ENCODE measurements around the gene NDUFA5. TPM values are rescaled to one million over a fixed set of nuclear protein-coding genes. Genes with fewer than 3 reads are reported as not detected.
"Not testable (repeated sequence)": the region's sequence is repeated elsewhere in the genome, so short reads cannot be mapped to it uniquely, and the experiment has no call there.

Gene NDUFA5
- polyA plus RNA-seq, 2 donors = 43.6 to 94.0 TPM

- no peaks in the 10 kb centered on the region for H3K9me3 ChIP-seq (ENCODE audit: control insufficient read depth in 2 of 2, insufficient read depth in 1 of 2, low read depth in 1 of 2, low read length in 1 of 2)
- no peaks in the 10 kb centered on the region for H3K36me3 ChIP-seq (ENCODE audit: control insufficient read depth in 2 of 2, insufficient read depth in 2 of 2, low read length in 1 of 2)
- no peak overlapping the region for H3K27ac ChIP-seq (ENCODE audit: low read depth in 2 of 2, low read length in 1 of 2)
- H3K27me3 ChIP-seq (ENCODE audit: control insufficient read depth in 1 of 2, insufficient read depth in 2 of 2, low read length in 2 of 2) = no peaks in the 10 kb centered on the region
- no peaks in the 10 kb centered on the region for H3K4me1 ChIP-seq (ENCODE audit: control insufficient read depth in 2 of 2, insufficient read depth in 2 of 2, low read length in 1 of 2)
- H3K4me3 ChIP-seq (ENCODE audit: low read depth in 1 of 2, low read length in 2 of 2) = no peak overlapping the region
- WGBS, 2 donors = 51 to 56% methylated on average over 7 of the region's 7 CpGs
These were observed 19.4 kb downstream of the NDUFA5 start for GRCh38 chr7:123538189-123538714.

- no peak overlapping the region for H3K4me3 ChIP-seq (ENCODE audit: low read depth in 1 of 2, low read length in 2 of 2)
- H3K4me1 ChIP-seq (ENCODE audit: control insufficient read depth in 2 of 2, insufficient read depth in 2 of 2, low read length in 1 of 2) = no peaks in the 10 kb centered on the region
- no peak overlapping the region for H3K27ac ChIP-seq (ENCODE audit: low read depth in 2 of 2, low read length in 1 of 2)
- no peaks in the 10 kb centered on the region for H3K9me3 ChIP-seq (ENCODE audit: control insufficient read depth in 2 of 2, insufficient read depth in 1 of 2, low read depth in 1 of 2, low read length in 1 of 2)
- H3K36me3 ChIP-seq (ENCODE audit: control insufficient read depth in 2 of 2, insufficient read depth in 2 of 2, low read length in 1 of 2) = no peaks in the 10 kb centered on the region
- 19 to 28% methylated on average over 3 of the region's 3 CpGs for WGBS, 2 donors
- H3K27me3 ChIP-seq (ENCODE audit: control insufficient read depth in 1 of 2, insufficient read depth in 2 of 2, low read length in 2 of 2) = no peaks in the 10 kb centered on the region
These were observed 20.5 kb downstream of the NDUFA5 start for GRCh38 chr7:123537026-123537642.

GRCh38 chr7:123535517-123535916 lies 22.1 kb downstream of the NDUFA5 start:
- Histone ChIP-seq H3K4me3 (ENCODE audit: low read depth in 1 of 2, low read length in 2 of 2) (peak overlapping the region in 1 of 2 donors; percentile 58), H3K4me1 (ENCODE audit: control insufficient read depth in 2 of 2, insufficient read depth in 2 of 2, low read length in 1 of 2) (no peaks in the 10 kb centered on the region), H3K27ac (ENCODE audit: low read depth in 2 of 2, low read length in 1 of 2) (no peak overlapping the region), H3K36me3 (ENCODE audit: control insufficient read depth in 2 of 2, insufficient read depth in 2 of 2, low read length in 1 of 2) (no peaks in the 10 kb centered on the region), H3K9me3 (ENCODE audit: control insufficient read depth in 2 of 2, insufficient read depth in 1 of 2, low read depth in 1 of 2, low read length in 1 of 2) (no peaks in the 10 kb centered on the region), H3K27me3 (ENCODE audit: control insufficient read depth in 1 of 2, insufficient read depth in 2 of 2, low read length in 2 of 2) (no peaks in the 10 kb centered on the region)
- WGBS, 2 donors = 90 to 92% methylated on average over 12 of the region's 12 CpGs

GRCh38 chr7:123534383-123535260 lies 23.0 kb downstream of the NDUFA5 start, which contains the start of gene IQUB:
IQUB (minus strand) TSS chr7:123534595; CDS start chr7:123512340, 22,255 bp downstream.
- peak within 1 kb of the TSS; percentile 90 to 93 for H3K27ac ChIP-seq (ENCODE audit: low read depth in 2 of 2, low read length in 1 of 2)
- H3K4me1 ChIP-seq (ENCODE audit: control insufficient read depth in 2 of 2, insufficient read depth in 2 of 2, low read length in 1 of 2) = no peaks in the 10 kb centered on the region
- WGBS, 2 donors = 1 to 2% methylated on average over 53 to 54 of the region's 54 CpGs
- no peaks in the 10 kb centered on the region for H3K27me3 ChIP-seq (ENCODE audit: control insufficient read depth in 1 of 2, insufficient read depth in 2 of 2, low read length in 2 of 2)
- H3K4me3 ChIP-seq (ENCODE audit: low read depth in 1 of 2, low read length in 2 of 2) = peak within 1 kb of the TSS; percentile 65 to 66
- H3K9me3 ChIP-seq (ENCODE audit: control insufficient read depth in 2 of 2, insufficient read depth in 1 of 2, low read depth in 1 of 2, low read length in 1 of 2) = no peaks in the 10 kb centered on the region
- no peaks in the 10 kb centered on the region for H3K36me3 ChIP-seq (ENCODE audit: control insufficient read depth in 2 of 2, insufficient read depth in 2 of 2, low read length in 1 of 2)

- 3 to 5% methylated on average over 9 of the region's 9 CpGs for WGBS, 2 donors
- peak overlapping the region in 1 of 2 donors; percentile 36 for H3K27ac ChIP-seq (ENCODE audit: low read depth in 2 of 2, low read length in 1 of 2)
- no peaks in the 10 kb centered on the region for H3K36me3 ChIP-seq (ENCODE audit: control insufficient read depth in 2 of 2, insufficient read depth in 2 of 2, low read length in 1 of 2)
- H3K4me3 ChIP-seq (ENCODE audit: low read depth in 1 of 2, low read length in 2 of 2) = peak overlapping the region; percentile 46 to 65
- no peaks in the 10 kb centered on the region for H3K4me1 ChIP-seq (ENCODE audit: control insufficient read depth in 2 of 2, insufficient read depth in 2 of 2, low read length in 1 of 2)
- no peaks in the 10 kb centered on the region for H3K27me3 ChIP-seq (ENCODE audit: control insufficient read depth in 1 of 2, insufficient read depth in 2 of 2, low read length in 2 of 2)
- no peaks in the 10 kb centered on the region for H3K9me3 ChIP-seq (ENCODE audit: control insufficient read depth in 2 of 2, insufficient read depth in 1 of 2, low read depth in 1 of 2, low read length in 1 of 2)
These were observed 23.7 kb downstream of the NDUFA5 start for GRCh38 chr7:123533929-123534382.

- H3K27ac ChIP-seq (ENCODE audit: low read depth in 2 of 2, low read length in 1 of 2) = no peak overlapping the region
These were observed 24.1 kb downstream of the NDUFA5 start for GRCh38 chr7:123533553-123533917.

GRCh38 chr7:123532788-123533552 lies 24.6 kb downstream of the NDUFA5 start:
- WGBS, 2 donors = 5 to 7% methylated on average over 7 to 33 of the region's 33 CpGs
- not testable (repeated sequence) for H3K27ac ChIP-seq (ENCODE audit: low read depth in 2 of 2, low read length in 1 of 2); H3K4me1 ChIP-seq (ENCODE audit: control insufficient read depth in 2 of 2, insufficient read depth in 2 of 2, low read length in 1 of 2); H3K27me3 ChIP-seq (ENCODE audit: control insufficient read depth in 1 of 2, insufficient read depth in 2 of 2, low read length in 2 of 2); H3K9me3 ChIP-seq (ENCODE audit: control insufficient read depth in 2 of 2, insufficient read depth in 1 of 2, low read depth in 1 of 2, low read length in 1 of 2); H3K36me3 ChIP-seq (ENCODE audit: control insufficient read depth in 2 of 2, insufficient read depth in 2 of 2, low read length in 1 of 2)
- peak overlapping the region; percentile 34 to 42 for H3K4me3 ChIP-seq (ENCODE audit: low read depth in 1 of 2, low read length in 2 of 2)

More at GRCh38 chr7:123533553-123533917, 24.1 kb downstream of the NDUFA5 start:
- Histone ChIP-seq H3K9me3 (ENCODE audit: control insufficient read depth in 2 of 2, insufficient read depth in 1 of 2, low read depth in 1 of 2, low read length in 1 of 2) (no peaks in the 10 kb centered on the region), H3K4me3 (ENCODE audit: low read depth in 1 of 2, low read length in 2 of 2) (no peak overlapping the region), H3K4me1 (ENCODE audit: control insufficient read depth in 2 of 2, insufficient read depth in 2 of 2, low read length in 1 of 2) (no peaks in the 10 kb centered on the region), H3K36me3 (ENCODE audit: control insufficient read depth in 2 of 2, insufficient read depth in 2 of 2, low read length in 1 of 2) (no peaks in the 10 kb centered on the region), H3K27me3 (ENCODE audit: control insufficient read depth in 1 of 2, insufficient read depth in 2 of 2, low read length in 2 of 2) (no peaks in the 10 kb centered on the region)
- 73 to 83% methylated on average over 3 of the region's 3 CpGs for WGBS, 2 donors

- H3K27me3 ChIP-seq (ENCODE audit: control insufficient read depth in 1 of 2, insufficient read depth in 2 of 2, low read length in 2 of 2); H3K27ac ChIP-seq (ENCODE audit: low read depth in 2 of 2, low read length in 1 of 2); H3K9me3 ChIP-seq (ENCODE audit: control insufficient read depth in 2 of 2, insufficient read depth in 1 of 2, low read depth in 1 of 2, low read length in 1 of 2); H3K36me3 ChIP-seq (ENCODE audit: control insufficient read depth in 2 of 2, insufficient read depth in 2 of 2, low read length in 1 of 2); H3K4me1 ChIP-seq (ENCODE audit: control insufficient read depth in 2 of 2, insufficient read depth in 2 of 2, low read length in 1 of 2): not testable (repeated sequence)
- peak overlapping the region in 1 of 2 donors; percentile 34 for H3K4me3 ChIP-seq (ENCODE audit: low read depth in 1 of 2, low read length in 2 of 2)
- 19 to 21% methylated on average over 4 to 5 of the region's 14 CpGs for WGBS, 2 donors
These were observed 25.3 kb downstream of the NDUFA5 start for GRCh38 chr7:123532343-123532742.

GRCh38 chr7:123530035-123530591 lies 27.5 kb downstream of the NDUFA5 start:
- H3K27me3 ChIP-seq (ENCODE audit: control insufficient read depth in 1 of 2, insufficient read depth in 2 of 2, low read length in 2 of 2); H3K27ac ChIP-seq (ENCODE audit: low read depth in 2 of 2, low read length in 1 of 2); H3K36me3 ChIP-seq (ENCODE audit: control insufficient read depth in 2 of 2, insufficient read depth in 2 of 2, low read length in 1 of 2); H3K9me3 ChIP-seq (ENCODE audit: control insufficient read depth in 2 of 2, insufficient read depth in 1 of 2, low read depth in 1 of 2, low read length in 1 of 2); H3K4me3 ChIP-seq (ENCODE audit: low read depth in 1 of 2, low read length in 2 of 2); H3K4me1 ChIP-seq (ENCODE audit: control insufficient read depth in 2 of 2, insufficient read depth in 2 of 2, low read length in 1 of 2): not testable (repeated sequence)
- WGBS, 2 donors = 96% methylated on average over 13 of the region's 13 CpGs

All from esophagus (tissue), 2 donors.